ENCODE data around the gene MOAP1. TPM values are rescaled to one million over a fixed set of nuclear protein-coding genes. Genes with fewer than 3 reads are reported as not detected.

The MOAP1 gene
- total RNA-seq, 4 donors from 2014 or later = 12.4 to 18.9 (median 16.5) TPM

DNA sequence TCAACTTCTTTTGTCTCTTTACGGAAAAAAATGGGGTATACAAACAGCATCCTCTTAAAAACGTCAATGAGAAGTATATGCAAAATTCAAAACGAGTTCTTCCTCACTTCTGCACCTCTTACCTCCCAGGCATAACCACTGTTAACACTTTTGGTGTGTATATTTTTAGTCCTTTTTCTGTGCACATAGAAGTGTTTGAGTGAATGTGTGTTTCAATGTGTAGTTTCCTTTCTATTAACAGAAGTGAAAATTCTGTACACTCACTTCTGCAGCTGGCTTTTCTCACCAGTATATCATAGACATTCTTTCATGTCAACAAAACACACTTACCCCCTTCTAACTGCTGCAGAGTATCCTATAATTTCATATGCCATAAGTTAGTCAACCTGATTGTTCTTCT is 27.7 kb upstream of the MOAP1 start:
- H3K36me3 ChIP-seq = peaks cover 0 to 64% (median 0%) of the 10 kb centered on the region in 3 donors
- H3K4me1 ChIP-seq = peaks cover 0 to 16% (median 0%) of the 10 kb centered on the region in 4 donors
- no peak overlapping the region for H3K4me3 ChIP-seq
- TF ChIP-seq, protein P1, sequence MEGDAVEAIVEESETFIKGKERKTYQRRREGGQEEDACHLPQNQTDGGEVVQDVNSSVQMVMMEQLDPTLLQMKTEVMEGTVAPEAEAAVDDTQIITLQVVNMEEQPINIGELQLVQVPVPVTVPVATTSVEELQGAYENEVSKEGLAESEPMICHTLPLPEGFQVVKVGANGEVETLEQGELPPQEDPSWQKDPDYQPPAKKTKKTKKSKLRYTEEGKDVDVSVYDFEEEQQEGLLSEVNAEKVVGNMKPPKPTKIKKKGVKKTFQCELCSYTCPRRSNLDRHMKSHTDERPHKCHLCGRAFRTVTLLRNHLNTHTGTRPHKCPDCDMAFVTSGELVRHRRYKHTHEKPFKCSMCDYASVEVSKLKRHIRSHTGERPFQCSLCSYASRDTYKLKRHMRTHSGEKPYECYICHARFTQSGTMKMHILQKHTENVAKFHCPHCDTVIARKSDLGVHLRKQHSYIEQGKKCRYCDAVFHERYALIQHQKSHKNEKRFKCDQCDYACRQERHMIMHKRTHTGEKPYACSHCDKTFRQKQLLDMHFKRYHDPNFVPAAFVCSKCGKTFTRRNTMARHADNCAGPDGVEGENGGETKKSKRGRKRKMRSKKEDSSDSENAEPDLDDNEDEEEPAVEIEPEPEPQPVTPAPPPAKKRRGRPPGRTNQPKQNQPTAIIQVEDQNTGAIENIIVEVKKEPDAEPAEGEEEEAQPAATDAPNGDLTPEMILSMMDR (IDR thresholded peaks at IDR 0.05) = no peak
- no peak for TF ChIP-seq POLR2A (IDR thresholded peaks at IDR 0.05)
- no peak overlapping the region for H3K27ac ChIP-seq
- no peaks in the 10 kb centered on the region for H3K9me3 ChIP-seq
- H3K27me3 ChIP-seq = no peaks in the 10 kb centered on the region
- no peak for DNase-seq

DNA sequence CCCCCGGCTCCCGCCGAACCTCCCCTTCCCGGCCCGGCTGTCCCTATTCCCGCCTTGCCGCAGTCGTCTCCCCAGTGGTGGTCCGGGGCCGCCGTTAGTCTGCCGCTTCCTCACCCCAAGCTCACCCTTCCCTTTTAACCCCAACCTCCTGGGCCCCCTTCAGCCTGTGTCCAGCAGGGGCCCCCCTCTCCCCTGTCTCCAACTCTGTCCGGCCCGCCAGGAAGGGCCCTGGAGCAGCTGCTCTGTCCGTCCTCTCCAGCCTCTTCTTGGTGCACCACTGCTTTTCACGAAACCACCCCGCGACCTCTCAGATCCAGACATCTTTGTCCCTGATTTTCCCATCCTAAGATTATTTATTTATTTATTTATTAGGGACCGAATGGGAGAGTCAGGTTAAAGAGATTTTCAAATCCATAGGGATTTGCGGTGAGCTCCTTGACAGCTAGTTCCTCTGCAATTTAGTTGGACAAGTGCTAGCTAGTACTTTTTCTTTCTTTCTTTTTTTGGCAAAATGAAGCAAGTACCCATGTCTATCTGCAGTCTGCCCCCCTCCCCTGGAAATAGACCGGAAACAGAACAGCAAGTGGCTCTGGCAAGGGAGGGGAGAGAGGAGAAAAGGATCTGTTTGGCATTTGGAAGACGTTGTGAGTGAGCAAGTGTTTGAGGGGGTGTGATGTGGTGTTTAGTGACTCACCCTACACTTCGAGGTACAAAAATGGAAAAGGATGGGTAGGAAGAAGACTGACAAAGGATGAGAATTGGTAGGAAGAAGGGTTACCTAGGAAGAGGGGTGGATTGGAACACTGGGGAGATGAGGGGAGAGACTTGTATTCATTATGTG is 23.0 kb upstream of the MOAP1 start:
- TF ChIP-seq, protein P1 (IDR thresholded peaks at IDR 0.05) = peak in 2 of 6 experiments; percentile 19 to 27
- no peak for TF ChIP-seq POLR2A (IDR thresholded peaks at IDR 0.05)
- Histone ChIP-seq H3K4me3 (peak overlapping the region; percentile 66 to 91 (median 76)), H3K9me3 (no peaks in the 10 kb centered on the region), H3K27me3 (no peaks in the 10 kb centered on the region), H3K4me1 (peaks cover 0 to 28% (median 5%) of the 10 kb centered on the region in 4 donors), H3K36me3 (peaks cover 0 to 22% (median 0%) of the 10 kb centered on the region in 3 donors), H3K27ac (peak overlapping the region; percentile 72 to 83 (median 81))
- DNase-seq = peak in 1 of 3 donors; percentile 51

DNA sequence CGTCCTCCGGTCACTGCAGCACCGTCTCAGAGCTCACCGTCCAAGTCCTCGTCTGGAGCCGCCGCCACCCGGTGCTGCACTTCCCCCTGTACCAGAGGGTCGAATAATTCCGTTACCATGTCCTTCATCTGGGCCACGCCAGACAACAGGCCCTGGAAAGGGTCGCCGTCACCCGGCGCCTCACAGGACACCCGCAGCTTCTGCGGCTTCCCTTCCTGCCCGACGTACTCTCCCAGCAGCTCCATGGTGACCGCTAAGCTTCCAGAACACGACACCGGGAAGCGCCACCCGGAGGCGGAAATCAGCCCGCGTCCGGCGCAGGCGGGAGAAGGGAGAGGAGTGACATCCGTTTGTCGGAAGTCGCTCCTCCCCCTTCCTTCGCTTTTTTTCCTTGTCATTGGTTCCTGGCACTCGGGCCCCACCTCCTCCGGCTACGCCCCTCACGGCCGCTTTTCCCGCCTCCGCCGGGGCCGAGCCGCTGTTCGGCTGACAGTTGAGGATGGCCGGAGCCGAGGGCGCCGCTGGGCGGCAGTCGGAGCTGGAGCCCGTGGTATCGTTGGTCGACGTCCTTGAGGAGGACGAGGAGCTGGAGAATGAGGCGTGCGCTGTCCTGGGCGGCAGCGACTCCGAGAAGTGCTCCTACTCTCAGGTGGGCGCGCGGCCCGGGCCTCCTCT is 22.2 kb upstream of the MOAP1 start, which contains the start of the genes GON7 and UBR7:
TSS of gene GON7 (minus strand) at position 273 of the 675 bp plus-strand sequence. CDS start at position 245, 28 bp downstream.
TSS of gene UBR7 (plus strand) at position 464 of the 675 bp plus-strand sequence. CDS start at position 500, 36 bp downstream.
- H3K27me3 ChIP-seq = no peaks in the 10 kb centered on the region
- H3K9me3 ChIP-seq = no peaks in the 10 kb centered on the region
- peaks cover 0 to 28% (median 5%) of the 10 kb centered on the region in 4 donors for H3K4me1 ChIP-seq
- peak within 1 kb of the TSS; percentile 72 to 83 (median 81) for H3K27ac ChIP-seq
- H3K4me3 ChIP-seq = peak within 1 kb of the TSS; percentile 66 to 91 (median 76)
- peaks cover 0 to 16% (median 0%) of the 10 kb centered on the region in 3 donors for H3K36me3 ChIP-seq
- TF ChIP-seq, protein P1 (IDR thresholded peaks at IDR 0.05) = peak in 3 of 6 experiments; percentile 54 to 59 (median 57)
- TF ChIP-seq POLR2A (IDR thresholded peaks at IDR 0.05) = peak; percentile 65 to 76
- peak; percentile 89 to 97 (median 97) for DNase-seq

DNA sequence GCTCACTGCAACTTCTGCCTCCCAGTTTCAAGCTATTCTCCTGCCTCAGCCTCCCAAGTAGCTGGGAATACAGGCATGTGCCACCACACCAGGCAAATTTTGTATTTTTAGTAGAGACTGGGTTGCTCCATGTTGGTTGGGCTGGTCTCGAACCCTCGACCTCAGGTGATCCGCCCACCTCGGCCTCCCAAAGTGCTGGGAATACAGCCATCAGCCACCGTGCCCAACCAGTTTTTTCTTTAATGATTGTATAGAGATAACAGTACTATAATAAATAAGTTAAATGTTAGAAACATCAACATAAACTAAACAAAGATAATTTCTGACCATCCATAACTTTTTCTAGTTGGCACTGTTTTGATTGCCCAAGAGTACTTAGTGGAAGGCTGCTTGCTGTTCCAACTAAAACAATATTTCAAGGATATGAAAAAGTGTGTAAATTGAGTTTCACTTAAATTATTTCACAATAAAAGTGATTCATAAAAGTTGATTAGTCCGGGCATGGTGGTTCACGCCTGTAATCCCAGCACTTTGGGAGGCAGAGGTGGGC is 16.5 kb upstream of the MOAP1 start:
- Histone ChIP-seq H3K27me3 (no peaks in the 10 kb centered on the region), H3K27ac (no peak overlapping the region), H3K4me1 (peaks cover 0 to 12% (median 5%) of the 10 kb centered on the region in 4 donors), H3K4me3 (no peak overlapping the region), H3K36me3 (peaks cover 0 to 8% (median 0%) of the 10 kb centered on the region in 3 donors), H3K9me3 (no peaks in the 10 kb centered on the region)
- DNase-seq = no peak
- TF ChIP-seq POLR2A (IDR thresholded peaks at IDR 0.05) = no peak
- TF ChIP-seq, protein P1 (IDR thresholded peaks at IDR 0.05) = no peak

DNA sequence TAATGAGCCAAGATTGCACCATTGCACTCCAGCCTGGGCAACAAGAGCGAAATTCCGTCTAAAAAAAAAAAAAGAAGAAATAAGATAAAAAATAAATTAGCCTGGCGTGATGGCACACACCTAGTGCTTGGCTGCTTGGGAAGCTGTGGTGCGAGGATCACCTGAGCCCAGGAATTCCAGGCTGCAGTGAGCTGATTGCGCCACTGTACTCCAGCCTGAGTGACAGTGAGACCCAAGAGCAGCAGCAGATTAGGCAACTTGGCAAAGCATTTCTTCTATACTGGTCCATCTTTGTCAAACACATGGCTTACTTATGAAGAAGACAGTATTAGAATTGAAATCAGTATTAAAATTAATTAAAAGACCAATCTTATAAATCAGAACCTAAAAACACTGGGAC is 15.9 kb upstream of the MOAP1 start:
- Histone ChIP-seq H3K4me1 (peaks cover 0 to 5% (median 2%) of the 10 kb centered on the region in 4 donors), H3K27ac (no peak overlapping the region), H3K27me3 (no peaks in the 10 kb centered on the region), H3K36me3 (peaks cover 0 to 8% (median 0%) of the 10 kb centered on the region in 3 donors), H3K4me3 (no peak overlapping the region), H3K9me3 (no peaks in the 10 kb centered on the region)
- no peak for TF ChIP-seq POLR2A (IDR thresholded peaks at IDR 0.05)
- TF ChIP-seq, protein P1 (IDR thresholded peaks at IDR 0.05) = no peak
- no peak for DNase-seq

All from Peyer's patch (tissue), 4 donors.